CD14-positive monocyte (primary cell): Measurements from ENCODE around the gene ZNF668. TPM values are rescaled to one million over a fixed set of nuclear protein-coding genes. Genes with fewer than 3 reads are reported as not detected.

ENCODE experiments used
- DNase-seq, 3 donors: peaks; one replicate each; pipeline ENCODE4 v3.0.0-alpha.2; 2011 to 2022
- H2AFZ ChIP-seq: 2 replicates; pipeline ENCODE4 v1.6.0; 2012; ENCODE audit warnings: mild to moderate bottlenecking, low read depth, low read length, inconsistent platforms; ENCODE audit not compliant: insufficient read depth, poor library complexity, severe bottlenecking
- H3K27ac ChIP-seq, 2 donors: 1 replicate in 1 of 2; 2 replicates in 1 of 2; pipeline ENCODE4 v1.5.1; 2012 to 2013; ENCODE audit warnings: low read length in 2 of 2, control low read depth in 1 of 2, inconsistent platforms in 1 of 2, low read depth in 1 of 2, mild to moderate bottlenecking in 1 of 2
- H3K27me3 ChIP-seq, 2 donors: one replicate each; pipeline versions ENCODE4 v1.6.0 to v1.6.1; 2011 to 2013; ENCODE audit warnings: low read length in 2 of 2; ENCODE audit not compliant: control insufficient read depth in 2 of 2, insufficient read depth in 2 of 2
- H3K36me3 ChIP-seq, 2 donors: replicated peaks in 1 of 2; 1 replicate in 1 of 2; 2 replicates in 1 of 2; pipeline versions ENCODE4 v1.5.1 to v1.6.1; 2012 to 2013; ENCODE audit warnings: low read length in 2 of 2, control low read depth in 1 of 2, inconsistent platforms in 1 of 2, mild to moderate bottlenecking in 1 of 2; ENCODE audit not compliant: insufficient read depth in 2 of 2, control insufficient read depth in 1 of 2
- H3K4me1 ChIP-seq, 2 donors: 1 replicate in 1 of 2; 2 replicates in 1 of 2; pipeline versions ENCODE4 v1.5.1 to v1.6.1; 2012 to 2013; ENCODE audit warnings: low read length in 2 of 2, control low read depth in 1 of 2, inconsistent platforms in 1 of 2, mild to moderate bottlenecking in 1 of 2, moderate library complexity in 1 of 2; ENCODE audit not compliant: insufficient read depth in 2 of 2, control insufficient read depth in 1 of 2
- H3K4me2 ChIP-seq: replicated peaks from 2 replicates; pipeline ENCODE3; 2012; ENCODE audit warnings: low read length, moderate library complexity, mild to moderate bottlenecking; ENCODE audit not compliant: poor library complexity, severe bottlenecking; ENCODE audit errors: extremely low read depth
- H3K4me3 ChIP-seq, 3 experiments: fragments of 200-600 bp in 1 of 3; sonication (generic) in 1 of 3; replicated peaks in 1 of 3; 1 replicate in 2 of 3; 2 replicates in 1 of 3; pipeline ENCODE4 v1.5.1; 2011 to 2013; ENCODE audit warnings: low read length in 3 of 3, mild to moderate bottlenecking in 3 of 3, control low read depth in 2 of 3, low read depth in 2 of 3, inconsistent platforms in 1 of 3, moderate library complexity in 1 of 3
- H3K79me2 ChIP-seq: 2 replicates; pipeline ENCODE4 v1.6.0; 2012; ENCODE audit warnings: mild to moderate bottlenecking, control low read depth, inconsistent platforms, low read length, moderate library complexity; ENCODE audit not compliant: insufficient read depth
- H3K9ac ChIP-seq: 2 replicates; pipeline ENCODE4 v1.6.0; 2017; ENCODE audit warnings: low read length, mild to moderate bottlenecking; ENCODE audit not compliant: insufficient read depth, poor library complexity, severe bottlenecking
- H3K9me3 ChIP-seq, 2 donors: replicated peaks in 1 of 2; 1 replicate in 1 of 2; 2 replicates in 1 of 2; pipeline versions ENCODE4 v1.5.1 to v1.6.1; 2012 to 2013; ENCODE audit warnings: low read length in 2 of 2, control low read depth in 1 of 2; ENCODE audit not compliant: control insufficient read depth in 1 of 2, insufficient read depth in 1 of 2
- H4K20me1 ChIP-seq: 2 replicates; pipeline ENCODE4 v1.6.0; 2012; ENCODE audit warnings: mild to moderate bottlenecking, low read length, control low read depth, moderate library complexity; ENCODE audit not compliant: insufficient read depth
- H3K27ac Mint-ChIP-seq, 7 donors: one replicate each; pipeline ENCODE4 v1.8.0; 2020; ENCODE audit warnings: mild to moderate bottlenecking in 7 of 7, mixed read lengths in 7 of 7, moderate library complexity in 6 of 7, inconsistent platforms in 2 of 7
- H3K27me3 Mint-ChIP-seq, 3 donors: one replicate each; pipeline ENCODE4 v1.8.0; 2021 to 2022; ENCODE audit warnings: low read depth in 3 of 3, mild to moderate bottlenecking in 3 of 3, mixed read lengths in 3 of 3, moderate library complexity in 3 of 3, inconsistent platforms in 1 of 3
- H3K36me3 Mint-ChIP-seq, 2 donors: one replicate each; pipeline ENCODE4 v1.8.0; 2020; ENCODE audit warnings: mixed read lengths in 2 of 2, inconsistent platforms in 1 of 2, mild to moderate bottlenecking in 1 of 2
- H3K4me1 Mint-ChIP-seq: one replicate; pipeline ENCODE4 v1.8.0; 2020; ENCODE audit warnings: mild to moderate bottlenecking, mixed read lengths
- H3K4me3 Mint-ChIP-seq, 2 donors: one replicate each; pipeline ENCODE4 v1.8.0; 2020; ENCODE audit warnings: mild to moderate bottlenecking in 2 of 2, mixed read lengths in 2 of 2, moderate library complexity in 1 of 2
- H3K9me3 Mint-ChIP-seq, 7 donors: one replicate each; pipeline ENCODE4 v1.8.0; 2020 to 2022; ENCODE audit warnings: mixed read lengths in 7 of 7, mild to moderate bottlenecking in 6 of 7, moderate library complexity in 6 of 7, inconsistent platforms in 2 of 7
- WGBS: methylation state at CpG from one replicate; pipeline ENCODE4 v1.1.5; 2013; ENCODE audit warnings: missing lambda C conversion rate; ENCODE audit not compliant: insufficient coverage; 5-methylcytosine and 5-hydroxymethylcytosine counted together
- intact Hi-C, 2 donors: fragments of 100-400 bp; cut with micrococcal nuclease; formaldehyde crosslinking; loops; one replicate each; pipeline versions ENCODE4 v1.15.0 to v1.15.1; 2023
- polyA plus RNA-seq, 3 donors: library from polyadenylated mRNA; depleted of rRNA in 1 of 3; unstranded in 2 of 3; stranded (reverse) in 1 of 3; fragments of 300-500 nt in 2 of 3; fragments of >200 nt in 1 of 3; fragmentation: Illumina TruSeq in 2 of 3; gene quantifications; 1 replicate in 2 of 3; 2 replicates in 1 of 3; pipeline ENCODE4 v1.2.3, GENCODE V29; 2012 to 2021
- TF ChIP-seq, protein P1 (sequence below): fragments of 200-600 bp; IDR thresholded peaks from one replicate; pipeline ENCODE4 v1.8.0; 2022; ENCODE audit warnings: antibody characterized with exemption, mild to moderate bottlenecking

ZNF668 gene
- polyA plus RNA-seq, 3 donors: 3.8 to 4.8 (median 4.5) TPM

DNA sequence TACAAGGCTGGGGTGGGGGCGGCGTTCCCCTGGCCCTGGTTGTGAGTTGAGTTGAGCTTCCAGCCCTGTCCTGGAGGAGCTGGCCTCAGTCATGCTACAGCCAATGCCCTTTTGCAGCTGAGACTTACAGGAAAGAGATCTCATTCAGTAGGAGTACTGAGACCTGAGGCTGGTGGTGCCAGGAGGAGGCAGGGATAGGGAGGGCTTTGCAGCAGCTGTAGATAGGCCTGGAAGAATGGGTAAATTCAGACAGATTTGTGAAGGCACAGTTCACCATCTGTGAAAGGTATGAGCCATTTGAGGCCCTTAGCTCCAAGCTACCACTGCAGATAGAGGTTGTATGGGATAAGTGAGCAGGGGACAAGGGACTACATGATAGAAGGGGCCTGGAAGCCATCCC is 35.0 kb downstream of the ZNF668 start:
- TF ChIP-seq, protein P1, sequence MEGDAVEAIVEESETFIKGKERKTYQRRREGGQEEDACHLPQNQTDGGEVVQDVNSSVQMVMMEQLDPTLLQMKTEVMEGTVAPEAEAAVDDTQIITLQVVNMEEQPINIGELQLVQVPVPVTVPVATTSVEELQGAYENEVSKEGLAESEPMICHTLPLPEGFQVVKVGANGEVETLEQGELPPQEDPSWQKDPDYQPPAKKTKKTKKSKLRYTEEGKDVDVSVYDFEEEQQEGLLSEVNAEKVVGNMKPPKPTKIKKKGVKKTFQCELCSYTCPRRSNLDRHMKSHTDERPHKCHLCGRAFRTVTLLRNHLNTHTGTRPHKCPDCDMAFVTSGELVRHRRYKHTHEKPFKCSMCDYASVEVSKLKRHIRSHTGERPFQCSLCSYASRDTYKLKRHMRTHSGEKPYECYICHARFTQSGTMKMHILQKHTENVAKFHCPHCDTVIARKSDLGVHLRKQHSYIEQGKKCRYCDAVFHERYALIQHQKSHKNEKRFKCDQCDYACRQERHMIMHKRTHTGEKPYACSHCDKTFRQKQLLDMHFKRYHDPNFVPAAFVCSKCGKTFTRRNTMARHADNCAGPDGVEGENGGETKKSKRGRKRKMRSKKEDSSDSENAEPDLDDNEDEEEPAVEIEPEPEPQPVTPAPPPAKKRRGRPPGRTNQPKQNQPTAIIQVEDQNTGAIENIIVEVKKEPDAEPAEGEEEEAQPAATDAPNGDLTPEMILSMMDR: no peak
- H3K27ac Mint-ChIP-seq: peak overlapping the region in 2 of 7 donors; percentile 70 to 80
- 100% methylated on average over 2 of the region's 2 CpGs for WGBS
- H3K4me3 Mint-ChIP-seq: no peak overlapping the region
- no peaks in the 10 kb centered on the region for H3K9me3 ChIP-seq
- no peak overlapping the region for H3K27ac ChIP-seq
- no peaks in the 10 kb centered on the region for H3K27me3 Mint-ChIP-seq
- H3K4me1 Mint-ChIP-seq: peaks cover 21% of the 10 kb centered on the region
- no peak overlapping the region for H2AFZ ChIP-seq
- no peak overlapping the region for H3K4me2 ChIP-seq
- peaks cover 64 to 74% of the 10 kb centered on the region in 2 donors for H3K36me3 Mint-ChIP-seq
- H3K4me3 ChIP-seq: no peak overlapping the region
- peaks cover 0 to 3% (median 0%) of the 10 kb centered on the region in 7 donors for H3K9me3 Mint-ChIP-seq
- no peak for DNase-seq
- H3K79me2 ChIP-seq: peaks cover 20% of the 10 kb centered on the region
- no peaks in the 10 kb centered on the region for H3K27me3 ChIP-seq
- intact Hi-C loops: no loop called here
- H3K4me1 ChIP-seq: peaks cover 27 to 29% of the 10 kb centered on the region in 2 donors
- peaks cover 22% of the 10 kb centered on the region for H4K20me1 ChIP-seq
- H3K9ac ChIP-seq: no peak overlapping the region
- peaks cover 55 to 66% of the 10 kb centered on the region in 2 donors for H3K36me3 ChIP-seq

DNA sequence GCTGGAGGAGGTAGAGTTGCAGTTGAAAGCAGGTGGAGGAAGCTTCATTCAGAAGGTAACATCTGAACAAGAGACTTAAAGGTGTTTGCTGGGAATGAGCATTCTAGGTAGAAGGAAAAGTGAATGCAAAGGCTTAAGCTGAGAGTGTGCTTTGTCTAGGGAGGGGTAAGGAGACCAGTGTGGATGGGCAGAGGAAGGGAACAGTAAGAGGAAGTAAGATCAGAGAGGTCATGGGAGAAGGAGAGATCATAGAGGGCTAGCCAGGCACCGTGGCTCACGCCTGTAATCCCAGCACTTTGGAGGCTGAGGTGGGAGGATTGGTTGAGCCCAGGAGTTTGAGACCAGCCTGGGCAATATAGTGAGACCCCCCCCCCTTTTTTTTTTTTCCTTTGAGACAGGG is 37.3 kb downstream of the ZNF668 start:
- no CpG with 5 or more reads among the region's 2 CpGs for WGBS
- Mint-ChIP-seq H3K4me1 (peaks cover 32% of the 10 kb centered on the region), H3K36me3 (peaks cover 48 to 55% of the 10 kb centered on the region in 2 donors), H3K9me3 (peaks cover 0 to 6% (median 0%) of the 10 kb centered on the region in 7 donors), H3K27me3 (peaks cover 0 to 2% (median 2%) of the 10 kb centered on the region in 3 donors), H3K27ac (peak overlapping the region; percentile 10 to 91 (median 79)), H3K4me3 (peak overlapping the region; percentile 32 to 37)
- peaks cover 22% of the 10 kb centered on the region for H4K20me1 ChIP-seq
- no peak overlapping the region for H2AFZ ChIP-seq
- TF ChIP-seq, protein P1: no peak
- peak overlapping the region; percentile 28 for H3K4me2 ChIP-seq
- peak overlapping the region in 1 of 3 experiments; percentile 27 for H3K4me3 ChIP-seq
- H3K9me3 ChIP-seq: no peaks in the 10 kb centered on the region
- peaks cover 37 to 47% of the 10 kb centered on the region in 2 donors for H3K36me3 ChIP-seq
- H3K27me3 ChIP-seq: no peaks in the 10 kb centered on the region
- peaks cover 27% of the 10 kb centered on the region for H3K79me2 ChIP-seq
- peak overlapping the region; percentile 30 for H3K9ac ChIP-seq
- H3K27ac ChIP-seq: peak overlapping the region in 1 of 2 donors; percentile 69
- intact Hi-C loops: no loop called here
- DNase-seq: peak; percentile 44 to 59 (median 49)
- H3K4me1 ChIP-seq: peaks cover 38 to 44% of the 10 kb centered on the region in 2 donors
